ENCODE data around the gene ACKR2. TPM values are rescaled to one million over a fixed set of nuclear protein-coding genes. Genes with fewer than 3 reads are reported as not detected.
A peak's percentile ranks its signal among the peaks of the same experiment; 100 is the strongest.

Gene ACKR2
- total RNA-seq, 1 experiment from 2014 or later, result 0.76 TPM

DNA sequence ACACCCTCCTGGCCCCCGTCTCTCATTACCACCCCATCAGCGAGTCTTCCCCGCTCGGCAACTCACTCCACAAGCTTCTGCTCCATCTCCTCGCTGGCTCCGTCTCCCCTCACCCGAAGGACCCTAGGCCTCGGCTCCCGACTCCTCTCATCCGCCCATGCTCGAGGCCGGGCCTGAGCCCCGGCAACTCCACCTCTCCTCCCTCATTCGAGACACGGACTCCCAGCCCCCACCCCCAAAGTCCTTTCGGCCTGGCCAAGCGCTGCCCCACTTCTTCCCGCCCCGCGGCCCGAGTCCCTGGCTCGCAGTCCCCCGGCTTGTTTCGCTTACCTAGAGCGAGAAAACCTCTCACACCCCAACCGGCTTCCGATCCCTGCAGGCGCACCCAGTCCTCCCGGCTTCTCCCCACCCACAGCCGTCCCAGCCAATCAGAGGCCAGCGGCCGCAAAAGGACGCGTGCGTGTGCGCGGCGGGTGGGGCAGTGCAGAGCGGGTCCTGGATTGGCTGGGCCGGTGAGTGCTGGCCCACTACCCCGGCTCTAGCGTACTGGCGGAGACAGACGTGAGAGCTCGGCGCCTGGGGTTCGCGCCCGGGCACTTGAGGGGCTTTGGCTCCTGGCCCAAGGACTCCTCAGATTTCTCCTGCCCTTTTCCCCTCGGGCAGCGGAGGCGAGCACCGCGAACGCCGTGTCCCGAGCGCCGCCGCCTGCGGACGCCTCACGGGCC lies 5.0 kb upstream of the ACKR2 start, which contains the start of gene HIGD1A:
TSS of gene HIGD1A (minus strand) at position 385 of the 725 bp plus-strand sequence. CDS start 10,237 bp downstream, outside the sequence.
- ChIA-PET CTCF (interaction anchor here (1.1 to 2.9 kb wide), 2 partner anchors 24 to 27 kb away, joined by 3 to 11 read pairs; no protein-coding TSS in a partner anchor), POLR2A (interaction anchor here (0.7 to 1.6 kb wide), 5 partner anchors 12 to 46 kb away, joined by 3 to 6 read pairs (median 3); no protein-coding TSS in a partner anchor), RAD21 (ENCODE audit: low non-redundant PET in 1 of 2, low total read pairs in 2 of 2, uncharacterized antibody in 2 of 2, unreplicated experiment in 2 of 2) (no interaction called here)
- H3K9me3 ChIP-seq (ENCODE audit: control insufficient read depth in 1 of 2, insufficient read depth in 1 of 2, low read depth in 1 of 2, low read length in 2 of 2), result no peaks in the 10 kb centered on the region
- peak within 1 kb of the TSS; percentile 94 for H3K9ac ChIP-seq (ENCODE audit: low read length)
- H3K27me3 ChIP-seq (ENCODE audit: insufficient read depth, low read length), result no peaks in the 10 kb centered on the region
- peaks cover 0 to 15% of the 10 kb centered on the region in 2 experiments; a peak in 2 of 4 replicates for H3K4me1 ChIP-seq (ENCODE audit: control insufficient read depth in 1 of 2, insufficient read depth in 2 of 2, low read length in 2 of 2)
- H2AFZ ChIP-seq (ENCODE audit: low read depth, low read length, poor library complexity, severe bottlenecking), result no peak within 1 kb of the TSS
- no peaks in the 10 kb centered on the region for H4K20me1 ChIP-seq (ENCODE audit: insufficient read depth)
- intact Hi-C loops (cut with micrococcal nuclease), result no loop called here
- H3K36me3 ChIP-seq (ENCODE audit: control insufficient read depth in 1 of 2, insufficient read depth in 2 of 2, low read length in 2 of 2), result no peaks in the 10 kb centered on the region
- H3K79me2 ChIP-seq (ENCODE audit: insufficient read depth, low read length), result peaks cover 49% of the 10 kb centered on the region
- DNase-seq (ENCODE audit: low read depth, low spot score), result peak; percentile 86
- H3K4me3 ChIP-seq (replicated peaks in 1 of 2; ENCODE audit: low read depth in 1 of 2, low read length in 2 of 2), result peak within 1 kb of the TSS; percentile 88 to 98
- no TSS peak for BruUV-seq (replicated peaks)
- TF ChIP-seq ZNF274 (IDR thresholded peaks at IDR 0.05; ENCODE audit: low read depth, low read length), result no peak
- TF ChIP-seq ATF3 (IDR thresholded peaks at IDR 0.05), result no peak
- TF ChIP-seq ZFX (IDR thresholded peaks at IDR 0.05), result peak; percentile 94
- TF ChIP-seq YY1 (IDR thresholded peaks at IDR 0.05; ENCODE audit: extremely low read depth, insufficient replicate concordance, low read depth, low read length), result peak; percentile 4
- TF ChIP-seq EGR1 (IDR thresholded peaks at IDR 0.05; ENCODE audit: low read depth), result no peak
- peak; percentile 78 for TF ChIP-seq SIN3A (IDR thresholded peaks at IDR 0.05; ENCODE audit: low read depth)
- TF ChIP-seq SP1 (IDR thresholded peaks at IDR 0.05; ENCODE audit: low read depth), result peak; percentile 83
- TF ChIP-seq CBX3 (IDR thresholded peaks at IDR 0.05; ENCODE audit: low read depth), result no peak; the same call in 1 of the 2 replicates
- TF ChIP-seq MAX (IDR thresholded peaks at IDR 0.05), result peak; percentile 75
- peak; percentile 93 for TF ChIP-seq POLR2AphosphoS5 (IDR thresholded peaks at IDR 0.05; ENCODE audit: low read depth, low read length)
- TF ChIP-seq, protein P1, sequence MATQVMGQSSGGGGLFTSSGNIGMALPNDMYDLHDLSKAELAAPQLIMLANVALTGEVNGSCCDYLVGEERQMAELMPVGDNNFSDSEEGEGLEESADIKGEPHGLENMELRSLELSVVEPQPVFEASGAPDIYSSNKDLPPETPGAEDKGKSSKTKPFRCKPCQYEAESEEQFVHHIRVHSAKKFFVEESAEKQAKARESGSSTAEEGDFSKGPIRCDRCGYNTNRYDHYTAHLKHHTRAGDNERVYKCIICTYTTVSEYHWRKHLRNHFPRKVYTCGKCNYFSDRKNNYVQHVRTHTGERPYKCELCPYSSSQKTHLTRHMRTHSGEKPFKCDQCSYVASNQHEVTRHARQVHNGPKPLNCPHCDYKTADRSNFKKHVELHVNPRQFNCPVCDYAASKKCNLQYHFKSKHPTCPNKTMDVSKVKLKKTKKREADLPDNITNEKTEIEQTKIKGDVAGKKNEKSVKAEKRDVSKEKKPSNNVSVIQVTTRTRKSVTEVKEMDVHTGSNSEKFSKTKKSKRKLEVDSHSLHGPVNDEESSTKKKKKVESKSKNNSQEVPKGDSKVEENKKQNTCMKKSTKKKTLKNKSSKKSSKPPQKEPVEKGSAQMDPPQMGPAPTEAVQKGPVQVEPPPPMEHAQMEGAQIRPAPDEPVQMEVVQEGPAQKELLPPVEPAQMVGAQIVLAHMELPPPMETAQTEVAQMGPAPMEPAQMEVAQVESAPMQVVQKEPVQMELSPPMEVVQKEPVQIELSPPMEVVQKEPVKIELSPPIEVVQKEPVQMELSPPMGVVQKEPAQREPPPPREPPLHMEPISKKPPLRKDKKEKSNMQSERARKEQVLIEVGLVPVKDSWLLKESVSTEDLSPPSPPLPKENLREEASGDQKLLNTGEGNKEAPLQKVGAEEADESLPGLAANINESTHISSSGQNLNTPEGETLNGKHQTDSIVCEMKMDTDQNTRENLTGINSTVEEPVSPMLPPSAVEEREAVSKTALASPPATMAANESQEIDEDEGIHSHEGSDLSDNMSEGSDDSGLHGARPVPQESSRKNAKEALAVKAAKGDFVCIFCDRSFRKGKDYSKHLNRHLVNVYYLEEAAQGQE (IDR thresholded peaks at IDR 0.05; ENCODE audit: low read depth), result no peak
- TF ChIP-seq TCF7L2 (IDR thresholded peaks at IDR 0.05; ENCODE audit: borderline replicate concordance, extremely low read depth, insufficient read depth, insufficient read length), result peak; percentile 53
- no peak for TF ChIP-seq EZH2phosphoT487 (IDR thresholded peaks at IDR 0.05; ENCODE audit: borderline replicate concordance)
- peak within 1 kb of the TSS; percentile 70 for H3K27ac ChIP-seq (ENCODE audit: low read depth, low read length)
- no peaks in the 10 kb centered on the region for H3K9me2 ChIP-seq (ENCODE audit: insufficient read depth)
- H3K4me2 ChIP-seq (ENCODE audit: low read length), result peak within 1 kb of the TSS; percentile 95
- ATAC-seq, result peak; percentile 98
